ENCODE results near the gene GALK1. TPM values are rescaled to one million over a fixed set of nuclear protein-coding genes. Genes with fewer than 3 reads are reported as not detected.

The GALK1 gene
- total and polyA plus RNA-seq, 2 experiments from 2014 or later: 63.7 to 161 TPM

- no peak overlapping the region for H3K27ac ChIP-seq
- no peak overlapping the region for H2AFZ ChIP-seq
- no peaks in the 10 kb centered on the region for H3K36me3 ChIP-seq (replicated peaks; ENCODE audit: insufficient read depth, low read depth)
- no peaks in the 10 kb centered on the region for H3K4me1 ChIP-seq (ENCODE audit: insufficient read depth)
- no peaks in the 10 kb centered on the region for H3K9me3 ChIP-seq (ENCODE audit: low read depth)
- no peak for TF ChIP-seq EZH2 (IDR thresholded peaks at IDR 0.05; ENCODE audit: borderline replicate concordance)
- no peak for TF ChIP-seq EZH2phosphoT487 (IDR thresholded peaks at IDR 0.05; ENCODE audit: low read depth, severe bottlenecking, unreplicated experiment)
- TF ChIP-seq, protein P1, sequence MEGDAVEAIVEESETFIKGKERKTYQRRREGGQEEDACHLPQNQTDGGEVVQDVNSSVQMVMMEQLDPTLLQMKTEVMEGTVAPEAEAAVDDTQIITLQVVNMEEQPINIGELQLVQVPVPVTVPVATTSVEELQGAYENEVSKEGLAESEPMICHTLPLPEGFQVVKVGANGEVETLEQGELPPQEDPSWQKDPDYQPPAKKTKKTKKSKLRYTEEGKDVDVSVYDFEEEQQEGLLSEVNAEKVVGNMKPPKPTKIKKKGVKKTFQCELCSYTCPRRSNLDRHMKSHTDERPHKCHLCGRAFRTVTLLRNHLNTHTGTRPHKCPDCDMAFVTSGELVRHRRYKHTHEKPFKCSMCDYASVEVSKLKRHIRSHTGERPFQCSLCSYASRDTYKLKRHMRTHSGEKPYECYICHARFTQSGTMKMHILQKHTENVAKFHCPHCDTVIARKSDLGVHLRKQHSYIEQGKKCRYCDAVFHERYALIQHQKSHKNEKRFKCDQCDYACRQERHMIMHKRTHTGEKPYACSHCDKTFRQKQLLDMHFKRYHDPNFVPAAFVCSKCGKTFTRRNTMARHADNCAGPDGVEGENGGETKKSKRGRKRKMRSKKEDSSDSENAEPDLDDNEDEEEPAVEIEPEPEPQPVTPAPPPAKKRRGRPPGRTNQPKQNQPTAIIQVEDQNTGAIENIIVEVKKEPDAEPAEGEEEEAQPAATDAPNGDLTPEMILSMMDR (IDR thresholded peaks at IDR 0.05; ENCODE audit: poor library complexity): no peak
- no peak overlapping the region for H3K4me3 ChIP-seq
- peaks cover 33% of the 10 kb centered on the region for H3K79me2 ChIP-seq
- no peaks in the 10 kb centered on the region for H3K9me2 ChIP-seq (replicated peaks; ENCODE audit: insufficient read depth)
- DNase-seq (ENCODE audit: low spot score): no peak
- H3K27me3 ChIP-seq: no peaks in the 10 kb centered on the region
- no peak overlapping the region for H3K4me2 ChIP-seq
- peaks cover 6% of the 10 kb centered on the region for H4K20me1 ChIP-seq (ENCODE audit: insufficient read depth, poor library complexity, severe bottlenecking)
- WGBS (ENCODE audit: low lambda C conversion rate, missing lambda C conversion rate): 95% methylated on average over 24 of the region's 24 CpGs
Observed at GRCh38 chr17:75809631-75810111, 44.7 kb upstream of the GALK1 start.

- H3K27me3 ChIP-seq: no peaks in the 10 kb centered on the region
- H2AFZ ChIP-seq: no peak overlapping the region
- peaks cover 6% of the 10 kb centered on the region for H4K20me1 ChIP-seq (ENCODE audit: insufficient read depth, poor library complexity, severe bottlenecking)
- H3K4me2 ChIP-seq: no peak overlapping the region
- TF ChIP-seq, protein P1 (IDR thresholded peaks at IDR 0.05; ENCODE audit: poor library complexity): no peak
- TF ChIP-seq EZH2phosphoT487 (IDR thresholded peaks at IDR 0.05; ENCODE audit: low read depth, severe bottlenecking, unreplicated experiment) (no peak), EZH2 (IDR thresholded peaks at IDR 0.05; ENCODE audit: borderline replicate concordance) (no peak)
- H3K9me3 ChIP-seq (ENCODE audit: low read depth): no peaks in the 10 kb centered on the region
- H3K79me2 ChIP-seq: peaks cover 39% of the 10 kb centered on the region
- no peaks in the 10 kb centered on the region for H3K36me3 ChIP-seq (replicated peaks; ENCODE audit: insufficient read depth, low read depth)
- no peak for DNase-seq (ENCODE audit: low spot score)
- WGBS (ENCODE audit: low lambda C conversion rate, missing lambda C conversion rate): 79% methylated on average over 14 of the region's 18 CpGs
- H3K4me3 ChIP-seq: no peak overlapping the region
- no peak overlapping the region for H3K27ac ChIP-seq
- no peaks in the 10 kb centered on the region for H3K9me2 ChIP-seq (replicated peaks; ENCODE audit: insufficient read depth)
- no peaks in the 10 kb centered on the region for H3K4me1 ChIP-seq (ENCODE audit: insufficient read depth)
Observed at GRCh38 chr17:75808905-75809621, 44.1 kb upstream of the GALK1 start.

GRCh38 chr17:75808549-75808904, 43.5 kb upstream of the GALK1 start:
- WGBS (ENCODE audit: low lambda C conversion rate, missing lambda C conversion rate): 88% methylated on average over 4 of the region's 4 CpGs
- no peak overlapping the region for H3K4me3 ChIP-seq
- peaks cover 6% of the 10 kb centered on the region for H4K20me1 ChIP-seq (ENCODE audit: insufficient read depth, poor library complexity, severe bottlenecking)
- no peak overlapping the region for H2AFZ ChIP-seq
- H3K4me2 ChIP-seq: no peak overlapping the region
- no peak for DNase-seq (ENCODE audit: low spot score)
- H3K9me3 ChIP-seq (ENCODE audit: low read depth): no peaks in the 10 kb centered on the region
- H3K36me3 ChIP-seq (replicated peaks; ENCODE audit: insufficient read depth, low read depth): no peaks in the 10 kb centered on the region
- no peaks in the 10 kb centered on the region for H3K9me2 ChIP-seq (replicated peaks; ENCODE audit: insufficient read depth)
- TF ChIP-seq, protein P1 (IDR thresholded peaks at IDR 0.05; ENCODE audit: poor library complexity): no peak
- TF ChIP-seq EZH2phosphoT487 (IDR thresholded peaks at IDR 0.05; ENCODE audit: low read depth, severe bottlenecking, unreplicated experiment) (no peak), EZH2 (IDR thresholded peaks at IDR 0.05; ENCODE audit: borderline replicate concordance) (no peak)
- peaks cover 44% of the 10 kb centered on the region for H3K79me2 ChIP-seq
- no peaks in the 10 kb centered on the region for H3K27me3 ChIP-seq
- H3K27ac ChIP-seq: no peak overlapping the region
- no peaks in the 10 kb centered on the region for H3K4me1 ChIP-seq (ENCODE audit: insufficient read depth)
